ENCODE measurements around the gene SOX13. TPM values are rescaled to one million over a fixed set of nuclear protein-coding genes. Genes with fewer than 3 reads are reported as not detected.

SOX13 gene
- total and polyA plus RNA-seq, 12 donors: 7.3 to 18.6 (median 12.1) TPM

GRCh38 chr1:204091787-204092312, 18.9 kb downstream of the SOX13 start:
- no peak for TF ChIP-seq CTCF (IDR thresholded peaks at IDR 0.05)
- Histone ChIP-seq H3K4me1 (peaks cover 19 to 94% (median 73%) of the 10 kb centered on the region in 9 donors), H3K36me3 (no peaks in the 10 kb centered on the region), H3K27ac (no peak overlapping the region), H3K4me3 (no peak overlapping the region), H3K27me3 (no peaks in the 10 kb centered on the region), H3K9me3 (no peaks in the 10 kb centered on the region)
- ATAC-seq: no peak
- intact Hi-C loops (cut with DNase I): no loop called here
- 95 to 99% methylated on average over 5 of the region's 5 CpGs for WGBS, 2 donors
- DNase-seq: no peak

- 81 to 83% methylated on average over 12 of the region's 12 CpGs for WGBS, 2 donors
- peaks cover 10 to 92% (median 63%) of the 10 kb centered on the region in 9 donors for H3K4me1 ChIP-seq
Measured at GRCh38 chr1:204092632-204093420, 19.9 kb downstream of the SOX13 start.

GRCh38 chr1:204093421-204093717, 20.5 kb downstream of the SOX13 start:
- H3K36me3 ChIP-seq: no peaks in the 10 kb centered on the region
- H3K27me3 ChIP-seq: no peaks in the 10 kb centered on the region
- 84 to 90% methylated on average over 4 of the region's 4 CpGs for WGBS, 2 donors
- TF ChIP-seq CTCF (IDR thresholded peaks at IDR 0.05): no peak
- H3K27ac ChIP-seq: peak overlapping the region in 3 of 10 donors; percentile 16 to 62 (median 34)
- no peak for DNase-seq
- H3K9me3 ChIP-seq: no peaks in the 10 kb centered on the region
- H3K4me3 ChIP-seq: no peak overlapping the region
- peaks cover 5 to 92% (median 57%) of the 10 kb centered on the region in 9 donors for H3K4me1 ChIP-seq
- ATAC-seq: no peak
- intact Hi-C loops (cut with DNase I): no loop called here

More at GRCh38 chr1:204092632-204093420, 19.9 kb downstream of the SOX13 start:
- peak overlapping the region in 3 of 10 donors; percentile 16 to 62 (median 34) for H3K27ac ChIP-seq
- H3K27me3 ChIP-seq: no peaks in the 10 kb centered on the region
- DNase-seq (no peak), ATAC-seq (no peak)
- H3K4me3 ChIP-seq: no peak overlapping the region
- H3K9me3 ChIP-seq: no peaks in the 10 kb centered on the region
- intact Hi-C loops (cut with DNase I): no loop called here
- no peaks in the 10 kb centered on the region for H3K36me3 ChIP-seq
- TF ChIP-seq CTCF (IDR thresholded peaks at IDR 0.05): no peak

GRCh38 chr1:204093781-204094180, 20.9 kb downstream of the SOX13 start:
- 50 to 55% methylated on average over 2 of the region's 2 CpGs for WGBS, 2 donors
- intact Hi-C loops (cut with DNase I): loop anchor here in 1 of 10 donors (2.0 kb wide), 1 partner anchor 19 kb away; no protein-coding TSS in a partner anchor
- Histone ChIP-seq H3K27ac (peak overlapping the region in 3 of 10 donors; percentile 16 to 62 (median 34)), H3K4me1 (peaks cover 1 to 92% (median 53%) of the 10 kb centered on the region in 9 donors), H3K9me3 (no peaks in the 10 kb centered on the region), H3K4me3 (no peak overlapping the region), H3K36me3 (no peaks in the 10 kb centered on the region), H3K27me3 (no peaks in the 10 kb centered on the region)
- ATAC-seq: no peak
- TF ChIP-seq CTCF (IDR thresholded peaks at IDR 0.05): no peak
- DNase-seq: no peak
